Measurements from ENCODE around the gene ARSH. TPM values are rescaled to one million over a fixed set of nuclear protein-coding genes. Genes with fewer than 3 reads are reported as not detected.

ARSH gene, protein sequence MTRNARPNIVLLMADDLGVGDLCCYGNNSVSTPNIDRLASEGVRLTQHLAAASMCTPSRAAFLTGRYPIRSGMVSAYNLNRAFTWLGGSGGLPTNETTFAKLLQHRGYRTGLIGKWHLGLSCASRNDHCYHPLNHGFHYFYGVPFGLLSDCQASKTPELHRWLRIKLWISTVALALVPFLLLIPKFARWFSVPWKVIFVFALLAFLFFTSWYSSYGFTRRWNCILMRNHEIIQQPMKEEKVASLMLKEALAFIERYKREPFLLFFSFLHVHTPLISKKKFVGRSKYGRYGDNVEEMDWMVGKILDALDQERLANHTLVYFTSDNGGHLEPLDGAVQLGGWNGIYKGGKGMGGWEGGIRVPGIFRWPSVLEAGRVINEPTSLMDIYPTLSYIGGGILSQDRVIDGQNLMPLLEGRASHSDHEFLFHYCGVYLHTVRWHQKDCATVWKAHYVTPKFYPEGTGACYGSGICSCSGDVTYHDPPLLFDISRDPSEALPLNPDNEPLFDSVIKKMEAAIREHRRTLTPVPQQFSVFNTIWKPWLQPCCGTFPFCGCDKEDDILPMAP
- total RNA-seq, result not detected

DNA sequence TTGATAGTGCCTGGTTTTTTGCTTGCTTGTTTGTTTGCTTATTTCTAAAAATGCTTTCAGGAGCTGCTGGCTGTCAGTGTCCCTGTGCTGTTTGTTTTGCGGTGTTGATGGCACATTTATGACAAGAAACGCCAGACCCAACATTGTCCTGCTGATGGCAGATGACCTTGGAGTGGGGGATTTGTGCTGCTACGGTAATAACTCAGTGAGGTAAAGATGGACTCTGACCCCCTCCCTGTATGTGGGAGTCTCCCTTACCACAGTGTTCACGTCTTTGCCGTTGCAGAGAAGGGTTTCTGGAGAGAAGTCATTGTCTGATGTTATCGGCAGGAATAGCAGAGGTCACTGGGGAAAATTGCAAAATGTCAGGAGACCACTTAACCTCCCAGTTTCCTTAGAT is at the start of gene ARSH:
TSS of gene ARSH (plus strand) at position 52 of the 400 bp plus-strand sequence. CDS start at position 119, 67 bp downstream.

Other genes starting within 250 kb of the ARSH start
- gene GYG2, start 177.6 kb upstream of the ARSH start, total RNA-seq, result 10.5 TPM
- 31.8 TPM for gene ARSD, start 77.2 kb upstream of the ARSH start, total RNA-seq
- gene ARSF, start 34.9 kb downstream of the ARSH start, total RNA-seq, result 0.33 TPM

All from camera-type eye (tissue), 1 donor.